Common myeloid progenitor, CD34-positive (primary cell): Measurements from ENCODE around the gene DIAPH1.

Experiments used
- CTCF ChIA-PET: fragments of 350-600 bp; sonication (Branson Sonifier 250); formaldehyde crosslinking; loops from one replicate; lab custom pipeline; 2021; ENCODE audit warnings: antibody characterized with exemption; lab: Charles Lee
- POLR2A ChIA-PET: fragments of 350-600 bp; sonication (Branson Sonifier 250); formaldehyde crosslinking; loops from one replicate; lab custom pipeline; 2021; ENCODE audit warnings: antibody characterized with exemption; lab: Charles Lee
- DNase-seq, 3 donors: peaks; one replicate each; pipeline versions ENCODE4 v3.0.0 to v3.0.0-alpha.2; 2013
- H3K27ac ChIP-seq, 2 experiments: 1 replicate in 1 of 2; 2 replicates in 1 of 2; pipeline ENCODE4 v1.7.0; 2013; ENCODE audit warnings: inconsistent platforms in 2 of 2, low read length in 2 of 2, mild to moderate bottlenecking in 2 of 2, low read depth in 1 of 2, moderate library complexity in 1 of 2; ENCODE audit not compliant: severe bottlenecking in 2 of 2, insufficient read depth in 1 of 2, poor library complexity in 1 of 2
- H3K27me3 ChIP-seq, 5 experiments: replicated peaks in 2 of 5; 1 replicate in 3 of 5; 2 replicates in 2 of 5; pipeline versions ENCODE4 v1.6.1 to v1.7.0; 2013; ENCODE audit warnings: low read length in 4 of 5, mild to moderate bottlenecking in 2 of 5, moderate library complexity in 2 of 5, inconsistent platforms in 1 of 5; ENCODE audit not compliant: insufficient read depth in 5 of 5, control insufficient read depth in 4 of 5
- H3K36me3 ChIP-seq, 4 experiments: 1 replicate in 2 of 4; 2 replicates in 2 of 4; pipeline versions ENCODE4 v1.6.1 to v1.7.0; 2013; ENCODE audit warnings: low read length in 3 of 4, control low read depth in 1 of 4, mild to moderate bottlenecking in 1 of 4; ENCODE audit not compliant: control insufficient read depth in 4 of 4, insufficient read depth in 4 of 4
- H3K4me1 ChIP-seq, 4 experiments: 1 replicate in 3 of 4; 2 replicates in 1 of 4; pipeline versions ENCODE4 v1.6.1 to v1.7.1; 2013; ENCODE audit warnings: low read length in 3 of 4, mild to moderate bottlenecking in 3 of 4, control low read depth in 1 of 4, inconsistent platforms in 1 of 4, moderate library complexity in 1 of 4; ENCODE audit not compliant: control insufficient read depth in 4 of 4, insufficient read depth in 4 of 4; ENCODE audit errors: control extremely low read depth in 1 of 4
- H3K4me3 ChIP-seq, 7 experiments: 1 replicate in 4 of 7; 2 replicates in 3 of 7; pipeline versions ENCODE4 v1.5.1 to v1.7.0; 2013; ENCODE audit warnings: mild to moderate bottlenecking in 7 of 7, low read length in 6 of 7, moderate library complexity in 6 of 7, inconsistent platforms in 2 of 7, low read depth in 2 of 7, control low read depth in 1 of 7; ENCODE audit not compliant: insufficient read depth in 4 of 7, control insufficient read depth in 1 of 7; ENCODE audit errors: extremely low read depth in 1 of 7
- H3K9me3 ChIP-seq, 5 experiments: 1 replicate in 4 of 5; 2 replicates in 1 of 5; pipeline versions ENCODE4 v1.6.1 to v1.7.1; 2013; ENCODE audit warnings: low read length in 4 of 5, mild to moderate bottlenecking in 2 of 5, inconsistent platforms in 1 of 5, low read depth in 1 of 5, moderate library complexity in 1 of 5; ENCODE audit not compliant: control insufficient read depth in 4 of 5, insufficient read depth in 2 of 5; ENCODE audit errors: control extremely low read depth in 1 of 5
- WGBS: methylation state at CpG from one replicate; pipeline ENCODE4 v1.1.5; 2013; ENCODE audit not compliant: insufficient coverage; 5-methylcytosine and 5-hydroxymethylcytosine counted together

The DIAPH1 gene

GRCh38 chr5:141516672-141517025, 102.2 kb downstream of the DIAPH1 start:
- ChIA-PET CTCF (interaction anchor here (0.7 to 13.7 kb wide), 7 partner anchors 8 to 104 kb away, joined by 3 to 178 read pairs (median 3); partner anchors contain the start of genes PCDHGA10, PCDHGA11, PCDHGA12 and PCDHGC3), POLR2A (no interaction called here)
- DNase-seq, result no peak
- WGBS, result 99% methylated on average over 7 of the region's 8 CpGs
- H3K9me3 ChIP-seq, result no peaks in the 10 kb centered on the region
- no peak overlapping the region for H3K4me3 ChIP-seq
- H3K27me3 ChIP-seq, result no peaks in the 10 kb centered on the region
- peaks cover 16 to 78% (median 44%) of the 10 kb centered on the region in 4 experiments for H3K36me3 ChIP-seq
- peaks cover 22 to 53% (median 41%) of the 10 kb centered on the region in 4 experiments for H3K4me1 ChIP-seq
- H3K27ac ChIP-seq, result no peak overlapping the region

GRCh38 chr5:141515946-141516671, 102.7 kb downstream of the DIAPH1 start:
- H3K36me3 ChIP-seq, result peaks cover 16 to 73% (median 40%) of the 10 kb centered on the region in 4 experiments
- no peaks in the 10 kb centered on the region for H3K9me3 ChIP-seq
- POLR2A ChIA-PET, result no interaction called here
- no CpG with 5 or more reads among the region's 4 CpGs for WGBS
- H3K27me3 ChIP-seq, result no peaks in the 10 kb centered on the region
- no peak overlapping the region for H3K27ac ChIP-seq
- no peak for DNase-seq
- CTCF ChIA-PET, result interaction anchor here (0.7 to 13.7 kb wide), 10 partner anchors 8 to 118 kb away, joined by 3 to 178 read pairs (median 3); partner anchors contain the start of genes PCDHGA11, PCDHGA12, PCDHGB5 and PCDHGC3
- H3K4me1 ChIP-seq, result peaks cover 22 to 47% (median 37%) of the 10 kb centered on the region in 4 experiments
- H3K4me3 ChIP-seq, result no peak overlapping the region

- H3K36me3 ChIP-seq, result peaks cover 14 to 63% (median 34%) of the 10 kb centered on the region in 4 experiments
- POLR2A ChIA-PET, result no interaction called here
- H3K27ac ChIP-seq, result no peak overlapping the region
- CTCF ChIA-PET, result interaction anchor here (0.7 to 13.7 kb wide), 14 partner anchors 10 to 117 kb away, joined by 3 to 178 read pairs (median 6); partner anchors contain the start of genes PCDHGA10, PCDHGA11, PCDHGA12 and PCDHGB5
- H3K4me3 ChIP-seq, result no peak overlapping the region
- 94% methylated on average over 3 of the region's 3 CpGs for WGBS
- no peaks in the 10 kb centered on the region for H3K9me3 ChIP-seq
- H3K27me3 ChIP-seq, result no peaks in the 10 kb centered on the region
- peaks cover 21 to 46% (median 37%) of the 10 kb centered on the region in 4 experiments for H3K4me1 ChIP-seq
- DNase-seq, result no peak
These were observed 103.7 kb downstream of the DIAPH1 start for GRCh38 chr5:141515141-141515540.

GRCh38 chr5:141514330-141515133, 104.3 kb downstream of the DIAPH1 start:
- H3K27ac ChIP-seq, result no peak overlapping the region
- DNase-seq, result no peak
- ChIA-PET POLR2A (no interaction called here), CTCF (interaction anchor here (0.9 to 13.7 kb wide), 18 partner anchors 9 to 144 kb away, joined by 3 to 178 read pairs (median 8); partner anchors contain the start of genes PCDHGA10, PCDHGA11, PCDHGA12 and PCDHGB3)
- 95% methylated on average over 5 of the region's 6 CpGs for whole genome bisulfite sequencing
- H3K4me3 ChIP-seq, result peak overlapping the region in 3 of 7 experiments; percentile 8 to 93 (median 74)
- peaks cover 12 to 57% (median 30%) of the 10 kb centered on the region in 4 experiments for H3K36me3 ChIP-seq
- H3K27me3 ChIP-seq, result no peaks in the 10 kb centered on the region
- H3K9me3 ChIP-seq, result no peaks in the 10 kb centered on the region
- peaks cover 18 to 46% (median 37%) of the 10 kb centered on the region in 4 experiments for H3K4me1 ChIP-seq

- POLR2A ChIA-PET, result interaction anchor here (0.6 kb wide), 1 partner anchor 82 kb away, joined by 3 read pairs; no protein-coding TSS in a partner anchor
- Histone ChIP-seq H3K4me1 (peaks cover 18 to 46% (median 43%) of the 10 kb centered on the region in 4 experiments), H3K27ac (no peak overlapping the region), H3K4me3 (peak overlapping the region in 6 of 7 experiments; percentile 51 to 93 (median 70)), H3K36me3 (peaks cover 10 to 50% (median 23%) of the 10 kb centered on the region in 4 experiments), H3K27me3 (no peaks in the 10 kb centered on the region), H3K9me3 (no peaks in the 10 kb centered on the region)
- peak; percentile 67 to 92 (median 77) for DNase-seq
- CTCF ChIA-PET, result interaction anchor here (0.7 to 13.7 kb wide), 16 partner anchors 11 to 799 kb away, joined by 3 to 178 read pairs (median 8); partner anchors contain the start of genes PCDHGA10, PCDHGA11, PCDHGA12 and PCDHGB3
- WGBS, result 23% methylated on average over 27 of the region's 29 CpGs
These were observed 105.0 kb downstream of the DIAPH1 start for GRCh38 chr5:141513627-141514329.

GRCh38 chr5:141512911-141513626, 105.7 kb downstream of the DIAPH1 start:
- CTCF ChIA-PET, result interaction anchor here (0.6 to 13.7 kb wide), 23 partner anchors 12 to 798 kb away, joined by 3 to 178 read pairs (median 4); partner anchors contain the start of genes PCDHGA10, PCDHGA11, PCDHGA12 and PCDHGB3
- WGBS, result 2% methylated on average over 25 of the region's 43 CpGs
- peak overlapping the region in 6 of 7 experiments; percentile 51 to 93 (median 70) for H3K4me3 ChIP-seq
- H3K9me3 ChIP-seq, result no peaks in the 10 kb centered on the region
- POLR2A ChIA-PET, result interaction anchor here (0.6 kb wide), 1 partner anchor 82 kb away, joined by 3 read pairs; no protein-coding TSS in a partner anchor
- H3K36me3 ChIP-seq, result peaks cover 8 to 44% (median 17%) of the 10 kb centered on the region in 4 experiments
- no peaks in the 10 kb centered on the region for H3K27me3 ChIP-seq
- H3K4me1 ChIP-seq, result peaks cover 18 to 47% (median 44%) of the 10 kb centered on the region in 4 experiments
- DNase-seq, result peak in 2 of 3 donors; percentile 62 to 80
- no peak overlapping the region for H3K27ac ChIP-seq
